Measurements from ENCODE around the gene RUSC2.
A peak's percentile ranks its signal among the peaks of the same experiment; 100 is the strongest.

Gene RUSC2

GRCh38 chr9:35506359-35506758 lies 16.4 kb downstream of the RUSC2 start:
- Histone ChIP-seq H3K27me3 (ENCODE audit: control insufficient read depth in 5 of 5, insufficient read depth in 4 of 5, low read length in 5 of 5) (no peaks in the 10 kb centered on the region), H3K9ac (ENCODE audit: low read length in 5 of 5) (no peak overlapping the region), H3K27ac (ENCODE audit: low read depth, low read length) (no peak overlapping the region), H3K4me1 (ENCODE audit: control insufficient read depth in 5 of 5, insufficient read depth in 5 of 5, low read length in 5 of 5) (peaks cover 0 to 23% (median 15%) of the 10 kb centered on the region in 5 donors), H3K9me3 (ENCODE audit: control insufficient read depth in 5 of 5, low read length in 5 of 5) (no peaks in the 10 kb centered on the region), H3K36me3 (ENCODE audit: control insufficient read depth in 5 of 5, insufficient read depth in 5 of 5, low read length in 5 of 5) (peaks cover 0 to 5% (median 0%) of the 10 kb centered on the region in 5 donors), H3K4me3 (ENCODE audit: low read depth in 1 of 5, low read length in 5 of 5) (no peak overlapping the region)

GRCh38 chr9:35508069-35508468 lies 18.2 kb downstream of the RUSC2 start:
- Histone ChIP-seq H3K27ac (ENCODE audit: low read depth, low read length) (no peak overlapping the region), H3K9me3 (ENCODE audit: control insufficient read depth in 5 of 5, low read length in 5 of 5) (no peaks in the 10 kb centered on the region), H3K9ac (ENCODE audit: low read length in 5 of 5) (no peak overlapping the region), H3K36me3 (ENCODE audit: control insufficient read depth in 5 of 5, insufficient read depth in 5 of 5, low read length in 5 of 5) (peaks cover 0 to 5% (median 0%) of the 10 kb centered on the region in 5 donors), H3K4me1 (ENCODE audit: control insufficient read depth in 5 of 5, insufficient read depth in 5 of 5, low read length in 5 of 5) (peaks cover 0 to 26% (median 18%) of the 10 kb centered on the region in 5 donors), H3K4me3 (ENCODE audit: low read depth in 1 of 5, low read length in 5 of 5) (no peak overlapping the region), H3K27me3 (ENCODE audit: control insufficient read depth in 5 of 5, insufficient read depth in 4 of 5, low read length in 5 of 5) (no peaks in the 10 kb centered on the region)

- H3K4me1 ChIP-seq (ENCODE audit: control insufficient read depth in 5 of 5, insufficient read depth in 5 of 5, low read length in 5 of 5): peaks cover 0 to 26% (median 18%) of the 10 kb centered on the region in 5 donors
- peak overlapping the region in 3 of 5 donors; percentile 16 to 55 (median 31) for H3K9ac ChIP-seq (ENCODE audit: low read length in 5 of 5)
- no peaks in the 10 kb centered on the region for H3K9me3 ChIP-seq (ENCODE audit: control insufficient read depth in 5 of 5, low read length in 5 of 5)
- no peaks in the 10 kb centered on the region for H3K27me3 ChIP-seq (ENCODE audit: control insufficient read depth in 5 of 5, insufficient read depth in 4 of 5, low read length in 5 of 5)
- H3K36me3 ChIP-seq (ENCODE audit: control insufficient read depth in 5 of 5, insufficient read depth in 5 of 5, low read length in 5 of 5): peaks cover 0 to 5% (median 0%) of the 10 kb centered on the region in 5 donors
- H3K4me3 ChIP-seq (ENCODE audit: low read depth in 1 of 5, low read length in 5 of 5): peak overlapping the region in 2 of 5 donors; percentile 23 to 40
- peak overlapping the region; percentile 90 for H3K27ac ChIP-seq (ENCODE audit: low read depth, low read length)
Observed at GRCh38 chr9:35510383-35510753, 20.5 kb downstream of the RUSC2 start.

- Histone ChIP-seq H3K27me3 (ENCODE audit: control insufficient read depth in 5 of 5, insufficient read depth in 4 of 5, low read length in 5 of 5) (no peaks in the 10 kb centered on the region), H3K4me1 (ENCODE audit: control insufficient read depth in 5 of 5, insufficient read depth in 5 of 5, low read length in 5 of 5) (peaks cover 0 to 30% (median 18%) of the 10 kb centered on the region in 5 donors), H3K9ac (ENCODE audit: low read length in 5 of 5) (peak overlapping the region in 3 of 5 donors; percentile 39 to 55 (median 54)), H3K27ac (ENCODE audit: low read depth, low read length) (peak overlapping the region; percentile 90), H3K36me3 (ENCODE audit: control insufficient read depth in 5 of 5, insufficient read depth in 5 of 5, low read length in 5 of 5) (peaks cover 0 to 5% (median 0%) of the 10 kb centered on the region in 5 donors), H3K4me3 (ENCODE audit: low read depth in 1 of 5, low read length in 5 of 5) (peak overlapping the region in 2 of 5 donors; percentile 23 to 40), H3K9me3 (ENCODE audit: control insufficient read depth in 5 of 5, low read length in 5 of 5) (no peaks in the 10 kb centered on the region)
Observed at GRCh38 chr9:35510754-35511428, 21.0 kb downstream of the RUSC2 start.

- H3K9ac ChIP-seq (ENCODE audit: low read length in 5 of 5): peak overlapping the region in 3 of 5 donors; percentile 39 to 60 (median 54)
- H3K27me3 ChIP-seq (ENCODE audit: control insufficient read depth in 5 of 5, insufficient read depth in 4 of 5, low read length in 5 of 5): no peaks in the 10 kb centered on the region
- H3K9me3 ChIP-seq (ENCODE audit: control insufficient read depth in 5 of 5, low read length in 5 of 5): no peaks in the 10 kb centered on the region
- peaks cover 0 to 5% (median 0%) of the 10 kb centered on the region in 5 donors for H3K36me3 ChIP-seq (ENCODE audit: control insufficient read depth in 5 of 5, insufficient read depth in 5 of 5, low read length in 5 of 5)
- peak overlapping the region; percentile 90 for H3K27ac ChIP-seq (ENCODE audit: low read depth, low read length)
- peak overlapping the region in 1 of 5 donors; percentile 13 for H3K4me3 ChIP-seq (ENCODE audit: low read depth in 1 of 5, low read length in 5 of 5)
- H3K4me1 ChIP-seq (ENCODE audit: control insufficient read depth in 5 of 5, insufficient read depth in 5 of 5, low read length in 5 of 5): peaks cover 0 to 36% (median 24%) of the 10 kb centered on the region in 5 donors
Observed at GRCh38 chr9:35511453-35511852, 21.5 kb downstream of the RUSC2 start.

GRCh38 chr9:35515766-35516165 lies 25.9 kb downstream of the RUSC2 start:
- H3K9ac ChIP-seq (ENCODE audit: low read length in 5 of 5): peak overlapping the region in 1 of 5 donors; percentile 58
- H3K27me3 ChIP-seq (ENCODE audit: control insufficient read depth in 5 of 5, insufficient read depth in 4 of 5, low read length in 5 of 5): no peaks in the 10 kb centered on the region
- peaks cover 12 to 72% (median 56%) of the 10 kb centered on the region in 5 donors for H3K4me1 ChIP-seq (ENCODE audit: control insufficient read depth in 5 of 5, insufficient read depth in 5 of 5, low read length in 5 of 5)
- no peaks in the 10 kb centered on the region for H3K36me3 ChIP-seq (ENCODE audit: control insufficient read depth in 5 of 5, insufficient read depth in 5 of 5, low read length in 5 of 5)
- H3K9me3 ChIP-seq (ENCODE audit: control insufficient read depth in 5 of 5, low read length in 5 of 5): no peaks in the 10 kb centered on the region
- peak overlapping the region; percentile 92 for H3K27ac ChIP-seq (ENCODE audit: low read depth, low read length)
- no peak overlapping the region for H3K4me3 ChIP-seq (ENCODE audit: low read depth in 1 of 5, low read length in 5 of 5)

- H3K27me3 ChIP-seq (ENCODE audit: control insufficient read depth in 5 of 5, insufficient read depth in 4 of 5, low read length in 5 of 5): no peaks in the 10 kb centered on the region
- peaks cover 12 to 76% (median 52%) of the 10 kb centered on the region in 5 donors for H3K4me1 ChIP-seq (ENCODE audit: control insufficient read depth in 5 of 5, insufficient read depth in 5 of 5, low read length in 5 of 5)
- no peaks in the 10 kb centered on the region for H3K36me3 ChIP-seq (ENCODE audit: control insufficient read depth in 5 of 5, insufficient read depth in 5 of 5, low read length in 5 of 5)
- peak overlapping the region; percentile 92 for H3K27ac ChIP-seq (ENCODE audit: low read depth, low read length)
- H3K9me3 ChIP-seq (ENCODE audit: control insufficient read depth in 5 of 5, low read length in 5 of 5): no peaks in the 10 kb centered on the region
- peak overlapping the region in 1 of 5 donors; percentile 58 for H3K9ac ChIP-seq (ENCODE audit: low read length in 5 of 5)
- no peak overlapping the region for H3K4me3 ChIP-seq (ENCODE audit: low read depth in 1 of 5, low read length in 5 of 5)
Observed at GRCh38 chr9:35516479-35516878, 26.6 kb downstream of the RUSC2 start.

- Histone ChIP-seq H3K4me3 (ENCODE audit: low read depth in 1 of 5, low read length in 5 of 5) (no peak overlapping the region), H3K9ac (ENCODE audit: low read length in 5 of 5) (peak overlapping the region in 4 of 5 donors; percentile 6 to 58 (median 36)), H3K27me3 (ENCODE audit: control insufficient read depth in 5 of 5, insufficient read depth in 4 of 5, low read length in 5 of 5) (no peaks in the 10 kb centered on the region), H3K4me1 (ENCODE audit: control insufficient read depth in 5 of 5, insufficient read depth in 5 of 5, low read length in 5 of 5) (peaks cover 12 to 79% (median 58%) of the 10 kb centered on the region in 5 donors), H3K27ac (ENCODE audit: low read depth, low read length) (peak overlapping the region; percentile 92), H3K36me3 (ENCODE audit: control insufficient read depth in 5 of 5, insufficient read depth in 5 of 5, low read length in 5 of 5) (no peaks in the 10 kb centered on the region), H3K9me3 (ENCODE audit: control insufficient read depth in 5 of 5, low read length in 5 of 5) (no peaks in the 10 kb centered on the region)
Observed at GRCh38 chr9:35517131-35517530, 27.2 kb downstream of the RUSC2 start.

GRCh38 chr9:35517552-35518224 lies 27.8 kb downstream of the RUSC2 start:
- Histone ChIP-seq H3K36me3 (ENCODE audit: control insufficient read depth in 5 of 5, insufficient read depth in 5 of 5, low read length in 5 of 5) (no peaks in the 10 kb centered on the region), H3K27me3 (ENCODE audit: control insufficient read depth in 5 of 5, insufficient read depth in 4 of 5, low read length in 5 of 5) (no peaks in the 10 kb centered on the region), H3K27ac (ENCODE audit: low read depth, low read length) (peak overlapping the region; percentile 92), H3K4me1 (ENCODE audit: control insufficient read depth in 5 of 5, insufficient read depth in 5 of 5, low read length in 5 of 5) (peaks cover 12 to 79% (median 63%) of the 10 kb centered on the region in 5 donors), H3K9ac (ENCODE audit: low read length in 5 of 5) (peak overlapping the region in 4 of 5 donors; percentile 6 to 58 (median 36)), H3K4me3 (ENCODE audit: low read depth in 1 of 5, low read length in 5 of 5) (no peak overlapping the region), H3K9me3 (ENCODE audit: control insufficient read depth in 5 of 5, low read length in 5 of 5) (no peaks in the 10 kb centered on the region)
